ENCODE results near the gene SULT1C4. TPM values are rescaled to one million over a fixed set of nuclear protein-coding genes. Genes with fewer than 3 reads are reported as not detected.

SULT1C4 gene
- polyA plus RNA-seq, 1 donor from 2014 or later = not detected

DNA sequence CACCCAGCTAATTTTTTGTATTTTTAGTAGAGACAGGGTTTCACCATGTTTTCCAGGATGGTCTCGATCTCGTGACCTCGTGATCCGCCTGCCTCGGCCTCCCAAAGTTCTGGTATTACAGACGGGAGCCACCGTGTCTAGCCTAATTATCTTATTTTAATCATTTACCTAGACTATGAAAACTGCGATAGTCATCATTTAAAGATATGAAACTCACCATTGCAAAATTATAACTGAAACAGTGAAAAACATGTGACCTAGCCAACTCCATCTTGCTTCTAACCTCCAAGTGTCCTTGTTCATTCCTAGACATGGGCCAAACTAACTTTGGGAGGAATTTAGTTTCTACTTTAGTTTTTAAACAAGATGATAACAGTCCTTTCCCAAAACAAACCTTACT is 17.4 kb downstream of the SULT1C4 start:
- no peak for TF ChIP-seq POLR2AphosphoS5 (IDR thresholded peaks at IDR 0.05)
- no peak for TF ChIP-seq TAF1 (IDR thresholded peaks at IDR 0.05; ENCODE audit: low read depth)
- TF ChIP-seq, protein P1, sequence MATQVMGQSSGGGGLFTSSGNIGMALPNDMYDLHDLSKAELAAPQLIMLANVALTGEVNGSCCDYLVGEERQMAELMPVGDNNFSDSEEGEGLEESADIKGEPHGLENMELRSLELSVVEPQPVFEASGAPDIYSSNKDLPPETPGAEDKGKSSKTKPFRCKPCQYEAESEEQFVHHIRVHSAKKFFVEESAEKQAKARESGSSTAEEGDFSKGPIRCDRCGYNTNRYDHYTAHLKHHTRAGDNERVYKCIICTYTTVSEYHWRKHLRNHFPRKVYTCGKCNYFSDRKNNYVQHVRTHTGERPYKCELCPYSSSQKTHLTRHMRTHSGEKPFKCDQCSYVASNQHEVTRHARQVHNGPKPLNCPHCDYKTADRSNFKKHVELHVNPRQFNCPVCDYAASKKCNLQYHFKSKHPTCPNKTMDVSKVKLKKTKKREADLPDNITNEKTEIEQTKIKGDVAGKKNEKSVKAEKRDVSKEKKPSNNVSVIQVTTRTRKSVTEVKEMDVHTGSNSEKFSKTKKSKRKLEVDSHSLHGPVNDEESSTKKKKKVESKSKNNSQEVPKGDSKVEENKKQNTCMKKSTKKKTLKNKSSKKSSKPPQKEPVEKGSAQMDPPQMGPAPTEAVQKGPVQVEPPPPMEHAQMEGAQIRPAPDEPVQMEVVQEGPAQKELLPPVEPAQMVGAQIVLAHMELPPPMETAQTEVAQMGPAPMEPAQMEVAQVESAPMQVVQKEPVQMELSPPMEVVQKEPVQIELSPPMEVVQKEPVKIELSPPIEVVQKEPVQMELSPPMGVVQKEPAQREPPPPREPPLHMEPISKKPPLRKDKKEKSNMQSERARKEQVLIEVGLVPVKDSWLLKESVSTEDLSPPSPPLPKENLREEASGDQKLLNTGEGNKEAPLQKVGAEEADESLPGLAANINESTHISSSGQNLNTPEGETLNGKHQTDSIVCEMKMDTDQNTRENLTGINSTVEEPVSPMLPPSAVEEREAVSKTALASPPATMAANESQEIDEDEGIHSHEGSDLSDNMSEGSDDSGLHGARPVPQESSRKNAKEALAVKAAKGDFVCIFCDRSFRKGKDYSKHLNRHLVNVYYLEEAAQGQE (IDR thresholded peaks at IDR 0.05; ENCODE audit: borderline replicate concordance) = no peak
- TF ChIP-seq EP300 (conservative IDR thresholded peaks at IDR 0.05; ENCODE audit: poor library complexity, severe bottlenecking) = no peak
- TF ChIP-seq SMC3 (conservative IDR thresholded peaks at IDR 0.05; ENCODE audit: poor library complexity) = no peak
- TF ChIP-seq MXI1 (conservative IDR thresholded peaks at IDR 0.05; ENCODE audit: poor library complexity, severe bottlenecking) = no peak
- H3K27me3 ChIP-seq (ENCODE audit: insufficient read depth, low read depth, low read length) = no peaks in the 10 kb centered on the region

GRCh38 chr2:108396845-108397244 is 19.1 kb downstream of the SULT1C4 start:
- TF ChIP-seq SMC3 (conservative IDR thresholded peaks at IDR 0.05; ENCODE audit: poor library complexity) = no peak
- TF ChIP-seq POLR2AphosphoS5 (IDR thresholded peaks at IDR 0.05) = no peak
- TF ChIP-seq MXI1 (conservative IDR thresholded peaks at IDR 0.05; ENCODE audit: poor library complexity, severe bottlenecking) = no peak
- TF ChIP-seq RAD21 (conservative IDR thresholded peaks at IDR 0.05) = no peak
- no peak for TF ChIP-seq TAF1 (IDR thresholded peaks at IDR 0.05; ENCODE audit: low read depth)
- no peak for TF ChIP-seq EZH2 (IDR thresholded peaks at IDR 0.05; ENCODE audit: borderline replicate concordance, insufficient read depth, low read length, poor library complexity, severe bottlenecking)
- no peak for TF ChIP-seq EP300 (conservative IDR thresholded peaks at IDR 0.05; ENCODE audit: poor library complexity, severe bottlenecking)
- TF ChIP-seq CTCF (IDR thresholded peaks at IDR 0.05; ENCODE audit: poor library complexity, severe bottlenecking) = no peak
- TF ChIP-seq, protein P1 (IDR thresholded peaks at IDR 0.05; ENCODE audit: borderline replicate concordance) = no peak
- Histone ChIP-seq H3K4me3 (ENCODE audit: low read length) (no peak overlapping the region), H4K20me1 (ENCODE audit: insufficient read depth) (no peaks in the 10 kb centered on the region), H3K36me3 (ENCODE audit: insufficient read depth, low read length) (no peaks in the 10 kb centered on the region), H3K9me2 (ENCODE audit: insufficient read depth, low read length) (no peaks in the 10 kb centered on the region), H3F3A (ENCODE audit: insufficient read depth, low read length, poor library complexity, severe bottlenecking) (no peaks in the 10 kb centered on the region), H3K27me3 (ENCODE audit: insufficient read depth, low read depth, low read length) (no peaks in the 10 kb centered on the region), H3K9me3 (ENCODE audit: low read length) (no peaks in the 10 kb centered on the region), H3K79me2 (replicated peaks; ENCODE audit: insufficient read depth, low read length) (no peaks in the 10 kb centered on the region), H3K27ac (ENCODE audit: low read length) (no peak overlapping the region), H2AFZ (ENCODE audit: low read depth, low read length) (no peak overlapping the region), H3K9ac (ENCODE audit: low read length) (no peak overlapping the region), H3K4me2 (ENCODE audit: low read length) (no peak overlapping the region)

More for the DNA sequence above, 17.4 kb downstream of the SULT1C4 start:
- Histone ChIP-seq H3K4me3 (ENCODE audit: low read length) (no peak overlapping the region), H3K9ac (ENCODE audit: low read length) (no peak overlapping the region), H4K20me1 (ENCODE audit: insufficient read depth) (no peaks in the 10 kb centered on the region), H3K79me2 (replicated peaks; ENCODE audit: insufficient read depth, low read length) (no peaks in the 10 kb centered on the region), H2AFZ (ENCODE audit: low read depth, low read length) (no peak overlapping the region), H3K4me2 (ENCODE audit: low read length) (no peak overlapping the region), H3K36me3 (ENCODE audit: insufficient read depth, low read length) (no peaks in the 10 kb centered on the region), H3K9me2 (ENCODE audit: insufficient read depth, low read length) (no peaks in the 10 kb centered on the region), H3F3A (ENCODE audit: insufficient read depth, low read length, poor library complexity, severe bottlenecking) (no peaks in the 10 kb centered on the region), H3K9me3 (ENCODE audit: low read length) (no peaks in the 10 kb centered on the region), H3K27ac (ENCODE audit: low read length) (no peak overlapping the region)

Measured in neural cell (in vitro differentiated cells).